ENCODE measurements around the gene ABCG4. TPM values are rescaled to one million over a fixed set of nuclear protein-coding genes. Genes with fewer than 3 reads are reported as not detected.

ABCG4 gene
- total RNA-seq, 1 experiment from 2014 or later = 1.9 TPM

GRCh38 chr11:119144825-119145486, 3.9 kb upstream of the ABCG4 start (continued):
- no peak for TF ChIP-seq ATF3 (IDR thresholded peaks at IDR 0.05)
- no peak for TF ChIP-seq ELF1 (IDR thresholded peaks at IDR 0.05; ENCODE audit: borderline replicate concordance, low read depth)
- TF ChIP-seq JUND (IDR thresholded peaks at IDR 0.05) = no peak
- no peak for TF ChIP-seq MAX (IDR thresholded peaks at IDR 0.05)

- no peaks in the 10 kb centered on the region for H3K36me3 ChIP-seq (ENCODE audit: control insufficient read depth in 1 of 2, insufficient read depth in 2 of 2, low read length in 2 of 2)
- no peak overlapping the region for H3K9ac ChIP-seq (ENCODE audit: low read length)
- peaks cover 8 to 35% of the 10 kb centered on the region in 2 experiments; a peak in 3 of 4 replicates for H3K4me1 ChIP-seq (ENCODE audit: control insufficient read depth in 1 of 2, insufficient read depth in 2 of 2, low read length in 2 of 2)
- no peak overlapping the region for H3K4me3 ChIP-seq (replicated peaks in 1 of 2; ENCODE audit: low read depth in 1 of 2, low read length in 2 of 2)
- H3K4me2 ChIP-seq (ENCODE audit: low read length) = peak overlapping the region; percentile 70
- no peaks in the 10 kb centered on the region for H3K27me3 ChIP-seq (ENCODE audit: insufficient read depth, low read length)
- no peak for TF ChIP-seq EGR1 (IDR thresholded peaks at IDR 0.05; ENCODE audit: low read depth)
- TF ChIP-seq EZH2phosphoT487 (IDR thresholded peaks at IDR 0.05; ENCODE audit: borderline replicate concordance) = no peak
- no peak for TF ChIP-seq RAD21 (IDR thresholded peaks at IDR 0.05; ENCODE audit: low read depth)
- no peak for TF ChIP-seq SRF (IDR thresholded peaks at IDR 0.05; ENCODE audit: low read depth)
- no peak for TF ChIP-seq CEBPB (IDR thresholded peaks at IDR 0.05; ENCODE audit: low read depth)
- TF ChIP-seq ZBTB33 (IDR thresholded peaks at IDR 0.05; ENCODE audit: extremely low read depth, insufficient replicate concordance, low read length) = no peak
- TF ChIP-seq ATF3 (IDR thresholded peaks at IDR 0.05) = no peak
- BruUV-seq (replicated peaks) = no TSS peak
- intact Hi-C loops (cut with micrococcal nuclease) = loop anchor here (2.0 to 5.0 kb wide), 2 partner anchors 51 to 327 kb away; no protein-coding TSS in a partner anchor
- RAD21 ChIA-PET (ENCODE audit: low non-redundant PET in 1 of 2, low total read pairs in 2 of 2, uncharacterized antibody in 2 of 2, unreplicated experiment in 2 of 2) = no interaction called here
- DNase-seq (ENCODE audit: low read depth, low spot score) (no peak), ATAC-seq (no peak)
- H4K20me1 ChIP-seq (ENCODE audit: insufficient read depth) = no peaks in the 10 kb centered on the region
- POLR2A ChIA-PET = interaction anchor here (0.5 to 1.5 kb wide), 6 partner anchors 10 to 193 kb away, joined by 3 to 7 read pairs (median 4); no protein-coding TSS in a partner anchor
- H3K9me3 ChIP-seq (ENCODE audit: control insufficient read depth in 1 of 2, insufficient read depth in 1 of 2, low read depth in 1 of 2, low read length in 2 of 2) = no peaks in the 10 kb centered on the region
- H3K9me2 ChIP-seq (ENCODE audit: insufficient read depth) = no peaks in the 10 kb centered on the region
- no peak overlapping the region for H3K27ac ChIP-seq (ENCODE audit: low read depth, low read length)
- no peaks in the 10 kb centered on the region for H3K79me2 ChIP-seq (ENCODE audit: insufficient read depth, low read length)
- CTCF ChIA-PET = interaction anchor here (1.1 to 2.5 kb wide), 7 partner anchors 10 to 192 kb away, joined by 4 to 15 read pairs (median 4); partner anchors contain the start of gene DPAGT1
- H2AFZ ChIP-seq (ENCODE audit: low read depth, low read length, poor library complexity, severe bottlenecking) = peak overlapping the region; percentile 94
Measured at GRCh38 chr11:119145551-119145950, 3.3 kb upstream of the ABCG4 start.
